HTERT RPE-1 (cell line): Measurements from ENCODE around the gene MAPK10.

Experiments used
- in situ Hi-C: fragments of 300-500 bp; cut with MboI; formaldehyde crosslinking; loops from 4 replicates; pipeline ENCODE4 v1.14.3; 2020; ENCODE audit warnings: low sequenced_read_pairs

The MAPK10 gene

GRCh38 chr4:85940151-85940550 is 419.7 kb downstream of the MAPK10 start:
- in situ Hi-C loops: no loop called here
